SK-N-MC (cell line): Measurements from ENCODE around the gene RPL3.

Experiments
- EZH2 ChIP-seq: fragments of 200-600 bp; sonication (generic); IDR thresholded peaks from one replicate; pipeline ENCODE4 v1.6.1; 2017; ENCODE audit warnings: antibody characterized with exemption
- POLR2AphosphoS5 ChIP-seq: IDR thresholded peaks from 2 replicates; pipeline ENCODE4 v1.6.1; 2012; ENCODE audit warnings: mild to moderate bottlenecking, low read depth, low read length, borderline replicate concordance

DNA sequence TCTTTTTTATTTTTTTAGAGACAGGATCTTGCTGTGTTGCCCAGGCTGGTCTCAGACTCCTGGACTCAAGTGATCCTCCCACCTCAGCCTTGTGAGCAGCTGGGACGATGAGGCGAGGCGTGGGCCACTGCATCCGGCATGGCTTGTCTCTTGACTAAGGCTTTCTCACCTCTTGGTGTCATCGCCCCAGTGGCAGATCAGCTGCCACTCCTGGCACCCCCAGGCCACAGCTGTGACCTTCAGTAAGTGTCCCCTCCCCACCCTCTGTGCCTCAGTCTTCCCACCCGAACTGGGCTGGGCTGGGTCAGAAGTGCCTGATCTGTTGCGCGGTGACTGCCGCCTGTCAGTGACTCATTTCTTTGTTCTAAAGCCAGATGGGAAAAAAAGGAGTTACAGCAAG is 33.9 kb upstream of the RPL3 start:
- no peak for TF ChIP-seq EZH2
- no peak for TF ChIP-seq POLR2AphosphoS5
